ENCODE results near the gene CFAP251. TPM values are rescaled to one million over a fixed set of nuclear protein-coding genes. Genes with fewer than 3 reads are reported as not detected.

The CFAP251 gene
- polyA plus RNA-seq, 2 of the 4 experiments (the other 2 are of a cell fraction): 0.94 to 1.4 TPM

GRCh38 chr12:121874071-121874470, 44.3 kb upstream of the CFAP251 start:
- ChIA-PET CTCF (interaction anchor here (0.7 to 1.7 kb wide), 4 partner anchors 9 to 101 kb away, joined by 3 to 5 read pairs (median 4); partner anchors contain the start of gene PSMD9), POLR2A (no interaction called here)
- DNase-seq (ENCODE audit: low read depth in 1 of 2, low spot score in 1 of 2): no peak
- H3K4me2 ChIP-seq: no peak overlapping the region
- no peak overlapping the region for H3K4me3 ChIP-seq
- FAIRE-seq: no peak
- H3K27ac ChIP-seq: no peak overlapping the region
- ATAC-seq: no peak
- no peaks in the 10 kb centered on the region for H3K9me3 ChIP-seq
- no peaks in the 10 kb centered on the region for H3K4me1 ChIP-seq
- 84% methylated on average over 6 of the region's 6 CpGs for WGBS (ENCODE audit: missing lambda C conversion rate)
- TF ChIP-seq NFE2L2 (conservative IDR thresholded peaks at IDR 0.05; ENCODE audit: low read length) (no peak), RARB (CRISPR knock-in tag; IDR thresholded peaks at IDR 0.05) (no peak), FOSB (CRISPR knock-in tag; IDR thresholded peaks at IDR 0.05) (no peak), HOXB5 (CRISPR knock-in tag; IDR thresholded peaks at IDR 0.05) (no peak), GATA3 (IDR thresholded peaks at IDR 0.05; ENCODE audit: borderline replicate concordance) (no peak), SMC3 (IDR thresholded peaks at IDR 0.05) (no peak), ELK1 (IDR thresholded peaks at IDR 0.05; ENCODE audit: low read depth, low read length) (no peak), HOXA7 (CRISPR knock-in tag; IDR thresholded peaks at IDR 0.05) (no peak), MAFK (IDR thresholded peaks at IDR 0.05; ENCODE audit: partially characterized antibody) (no peak), ZSCAN20 (CRISPR knock-in tag; IDR thresholded peaks at IDR 0.05) (no peak), PHF8 (IDR thresholded peaks at IDR 0.05; ENCODE audit: borderline replicate concordance, low read depth) (no peak), USF2 (IDR thresholded peaks at IDR 0.05) (no peak), ESRRA (IDR thresholded peaks at IDR 0.05; ENCODE audit: borderline replicate concordance, low read length) (no peak), CHD4 (IDR thresholded peaks at IDR 0.05; ENCODE audit: borderline replicate concordance) (no peak)
- TF ChIP-seq, protein P1, sequence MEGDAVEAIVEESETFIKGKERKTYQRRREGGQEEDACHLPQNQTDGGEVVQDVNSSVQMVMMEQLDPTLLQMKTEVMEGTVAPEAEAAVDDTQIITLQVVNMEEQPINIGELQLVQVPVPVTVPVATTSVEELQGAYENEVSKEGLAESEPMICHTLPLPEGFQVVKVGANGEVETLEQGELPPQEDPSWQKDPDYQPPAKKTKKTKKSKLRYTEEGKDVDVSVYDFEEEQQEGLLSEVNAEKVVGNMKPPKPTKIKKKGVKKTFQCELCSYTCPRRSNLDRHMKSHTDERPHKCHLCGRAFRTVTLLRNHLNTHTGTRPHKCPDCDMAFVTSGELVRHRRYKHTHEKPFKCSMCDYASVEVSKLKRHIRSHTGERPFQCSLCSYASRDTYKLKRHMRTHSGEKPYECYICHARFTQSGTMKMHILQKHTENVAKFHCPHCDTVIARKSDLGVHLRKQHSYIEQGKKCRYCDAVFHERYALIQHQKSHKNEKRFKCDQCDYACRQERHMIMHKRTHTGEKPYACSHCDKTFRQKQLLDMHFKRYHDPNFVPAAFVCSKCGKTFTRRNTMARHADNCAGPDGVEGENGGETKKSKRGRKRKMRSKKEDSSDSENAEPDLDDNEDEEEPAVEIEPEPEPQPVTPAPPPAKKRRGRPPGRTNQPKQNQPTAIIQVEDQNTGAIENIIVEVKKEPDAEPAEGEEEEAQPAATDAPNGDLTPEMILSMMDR (IDR thresholded peaks at IDR 0.05): no peak
- TF ChIP-seq, protein P2, sequence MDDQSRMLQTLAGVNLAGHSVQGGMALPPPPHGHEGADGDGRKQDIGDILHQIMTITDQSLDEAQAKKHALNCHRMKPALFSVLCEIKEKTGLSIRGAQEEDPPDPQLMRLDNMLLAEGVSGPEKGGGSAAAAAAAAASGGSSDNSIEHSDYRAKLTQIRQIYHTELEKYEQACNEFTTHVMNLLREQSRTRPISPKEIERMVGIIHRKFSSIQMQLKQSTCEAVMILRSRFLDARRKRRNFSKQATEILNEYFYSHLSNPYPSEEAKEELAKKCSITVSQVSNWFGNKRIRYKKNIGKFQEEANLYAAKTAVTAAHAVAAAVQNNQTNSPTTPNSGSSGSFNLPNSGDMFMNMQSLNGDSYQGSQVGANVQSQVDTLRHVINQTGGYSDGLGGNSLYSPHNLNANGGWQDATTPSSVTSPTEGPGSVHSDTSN (IDR thresholded peaks at IDR 0.05): no peak
- TF ChIP-seq, protein P3, sequence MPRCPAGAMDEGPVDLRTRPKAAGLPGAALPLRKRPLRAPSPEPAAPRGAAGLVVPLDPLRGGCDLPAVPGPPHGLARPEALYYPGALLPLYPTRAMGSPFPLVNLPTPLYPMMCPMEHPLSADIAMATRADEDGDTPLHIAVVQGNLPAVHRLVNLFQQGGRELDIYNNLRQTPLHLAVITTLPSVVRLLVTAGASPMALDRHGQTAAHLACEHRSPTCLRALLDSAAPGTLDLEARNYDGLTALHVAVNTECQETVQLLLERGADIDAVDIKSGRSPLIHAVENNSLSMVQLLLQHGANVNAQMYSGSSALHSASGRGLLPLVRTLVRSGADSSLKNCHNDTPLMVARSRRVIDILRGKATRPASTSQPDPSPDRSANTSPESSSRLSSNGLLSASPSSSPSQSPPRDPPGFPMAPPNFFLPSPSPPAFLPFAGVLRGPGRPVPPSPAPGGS (IDR thresholded peaks at IDR 0.05): no peak
- TF ChIP-seq, protein P4, sequence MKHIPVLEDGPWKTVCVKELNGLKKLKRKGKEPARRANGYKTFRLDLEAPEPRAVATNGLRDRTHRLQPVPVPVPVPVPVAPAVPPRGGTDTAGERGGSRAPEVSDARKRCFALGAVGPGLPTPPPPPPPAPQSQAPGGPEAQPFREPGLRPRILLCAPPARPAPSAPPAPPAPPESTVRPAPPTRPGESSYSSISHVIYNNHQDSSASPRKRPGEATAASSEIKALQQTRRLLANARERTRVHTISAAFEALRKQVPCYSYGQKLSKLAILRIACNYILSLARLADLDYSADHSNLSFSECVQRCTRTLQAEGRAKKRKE (CRISPR knock-in tag; IDR thresholded peaks at IDR 0.05; ENCODE audit: low read depth): no peak

DNA sequence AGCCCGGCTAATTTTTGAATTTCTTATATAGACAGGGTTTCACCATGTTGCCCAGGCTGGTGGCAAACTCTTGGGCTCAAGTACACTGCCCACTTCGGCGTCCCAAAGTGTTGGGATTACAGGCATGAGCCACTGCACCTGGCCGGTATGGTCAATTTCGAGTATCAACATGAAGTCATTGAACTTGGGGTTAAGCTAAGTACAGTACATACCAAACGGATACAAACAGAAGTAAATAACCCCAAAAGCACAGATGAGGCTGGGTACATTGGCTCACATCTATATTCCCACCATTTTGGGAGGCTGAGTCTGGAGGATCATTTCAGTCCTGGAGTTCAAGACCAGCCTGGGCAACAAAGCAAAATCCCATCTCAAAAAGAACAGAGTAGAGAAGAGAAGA, 42.8 kb upstream of the CFAP251 start:
- no peak overlapping the region for H3K4me2 ChIP-seq
- DNase-seq (ENCODE audit: low read depth in 1 of 2, low spot score in 1 of 2) (no peak), FAIRE-seq (no peak), ATAC-seq (no peak)
- no peaks in the 10 kb centered on the region for H3K9me3 ChIP-seq
- H3K27ac ChIP-seq: no peak overlapping the region
- 80% methylated on average over 6 of the region's 6 CpGs for WGBS (ENCODE audit: missing lambda C conversion rate)
- no peak overlapping the region for H3K4me3 ChIP-seq
- no peaks in the 10 kb centered on the region for H3K4me1 ChIP-seq
- ChIA-PET POLR2A (no interaction called here), CTCF (interaction anchor here (0.7 to 2.1 kb wide), 4 partner anchors 12 to 23 kb away, joined by 3 to 7 read pairs (median 4); no protein-coding TSS in a partner anchor)
- TF ChIP-seq JUN (IDR thresholded peaks at IDR 0.05) (no peak), ZFP36 (IDR thresholded peaks at IDR 0.05; ENCODE audit: borderline replicate concordance, partially characterized antibody) (no peak), FOSB (CRISPR knock-in tag; IDR thresholded peaks at IDR 0.05) (no peak), HDAC2 (IDR thresholded peaks at IDR 0.05) (no peak), NPAS2 (CRISPR knock-in tag; IDR thresholded peaks at IDR 0.05; ENCODE audit: borderline replicate concordance) (no peak), JUNB (IDR thresholded peaks at IDR 0.05) (no peak), POLR2A (IDR thresholded peaks at IDR 0.05; ENCODE audit: low read length) (no peak), CBX8 (IDR thresholded peaks at IDR 0.05) (no peak), SREBF2 (IDR thresholded peaks at IDR 0.05) (no peak), MYC (IDR thresholded peaks at IDR 0.05; ENCODE audit: borderline replicate concordance, low read length) (no peak), FOXS1 (CRISPR knock-in tag; IDR thresholded peaks at IDR 0.05) (no peak), EP300 (IDR thresholded peaks at IDR 0.05) (no peak)
- TF ChIP-seq, protein P4 (CRISPR knock-in tag; IDR thresholded peaks at IDR 0.05; ENCODE audit: low read depth): no peak
- TF ChIP-seq, protein P5, sequence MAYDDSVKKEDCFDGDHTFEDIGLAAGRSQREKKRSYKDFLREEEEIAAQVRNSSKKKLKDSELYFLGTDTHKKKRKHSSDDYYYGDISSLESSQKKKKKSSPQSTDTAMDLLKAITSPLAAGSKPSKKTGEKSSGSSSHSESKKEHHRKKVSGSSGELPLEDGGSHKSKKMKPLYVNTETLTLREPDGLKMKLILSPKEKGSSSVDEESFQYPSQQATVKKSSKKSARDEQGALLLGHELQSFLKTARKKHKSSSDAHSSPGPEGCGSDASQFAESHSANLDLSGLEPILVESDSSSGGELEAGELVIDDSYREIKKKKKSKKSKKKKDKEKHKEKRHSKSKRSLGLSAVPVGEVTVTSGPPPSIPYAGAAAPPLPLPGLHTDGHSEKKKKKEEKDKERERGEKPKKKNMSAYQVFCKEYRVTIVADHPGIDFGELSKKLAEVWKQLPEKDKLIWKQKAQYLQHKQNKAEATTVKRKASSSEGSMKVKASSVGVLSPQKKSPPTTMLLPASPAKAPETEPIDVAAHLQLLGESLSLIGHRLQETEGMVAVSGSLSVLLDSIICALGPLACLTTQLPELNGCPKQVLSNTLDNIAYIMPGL (CRISPR knock-in tag; IDR thresholded peaks at IDR 0.05; ENCODE audit: borderline replicate concordance): no peak

All from A549 (cell line).